Measurements from ENCODE around the gene EBI3.
A peak's percentile ranks its signal among the peaks of the same experiment; 100 is the strongest.

Gene EBI3

GRCh38 chr19:4208385-4209094, 20.8 kb upstream of the EBI3 start:
- H3K4me2 ChIP-seq (ENCODE audit: low read length): peak overlapping the region; percentile 32
- H2BK120ac ChIP-seq (ENCODE audit: insufficient read depth, low read length, poor library complexity): no peak overlapping the region
- H2BK5ac ChIP-seq (ENCODE audit: low read depth, low read length, poor library complexity): no peak overlapping the region
- H2AK5ac ChIP-seq (ENCODE audit: low read length): no peak overlapping the region
- H3K4me3 ChIP-seq (ENCODE audit: low read depth, low read length): no peak overlapping the region
- H3K36me3 ChIP-seq (ENCODE audit: control insufficient read depth in 1 of 2, insufficient read depth in 2 of 2, low read length in 2 of 2): no peaks in the 10 kb centered on the region
- peak overlapping the region; percentile 8 for H4K8ac ChIP-seq (ENCODE audit: low read depth, low read length)
- no peak overlapping the region for H3K23ac ChIP-seq (ENCODE audit: low read length)
- H3K4ac ChIP-seq (ENCODE audit: low read depth, low read length): no peak overlapping the region
- H2AFZ ChIP-seq (ENCODE audit: insufficient read depth, low read length, poor library complexity): no peak overlapping the region
- no peak overlapping the region for H2BK12ac ChIP-seq (ENCODE audit: low read length)
- no peak overlapping the region for H3K14ac ChIP-seq (ENCODE audit: low read length)
- no peaks in the 10 kb centered on the region for H3K9me3 ChIP-seq (ENCODE audit: insufficient read depth, low read depth, low read length)
- no peak overlapping the region for H4K91ac ChIP-seq (ENCODE audit: low read depth, low read length)
- peaks cover 2 to 4% of the 10 kb centered on the region in 2 experiments for H3K4me1 ChIP-seq (ENCODE audit: control insufficient read depth in 1 of 2, insufficient read depth in 2 of 2, low read length in 2 of 2)
- no CpG with 5 or more reads among the region's 13 CpGs for WGBS (ENCODE audit: extremely low coverage, insufficient coverage, insufficient read length)
- peak overlapping the region; percentile 23 for H3K27ac ChIP-seq (ENCODE audit: low read depth, low read length)
- H3K79me2 ChIP-seq (ENCODE audit: control insufficient read depth, insufficient read depth, low read length, poor library complexity): no peaks in the 10 kb centered on the region
- no peaks in the 10 kb centered on the region for H3K27me3 ChIP-seq (ENCODE audit: insufficient read depth, low read length)
- no peaks in the 10 kb centered on the region for H3K79me1 ChIP-seq (ENCODE audit: low read length)
- H4K12ac ChIP-seq (ENCODE audit: low read depth, low read length): no peak overlapping the region
- peak; percentile 89 to 96 for DNase-seq
- H3K9ac ChIP-seq (ENCODE audit: low read length): no peak overlapping the region
- H3K18ac ChIP-seq (ENCODE audit: low read length): no peak overlapping the region

- H3K79me2 ChIP-seq (ENCODE audit: control insufficient read depth, insufficient read depth, low read length, poor library complexity): no peaks in the 10 kb centered on the region
- H4K8ac ChIP-seq (ENCODE audit: low read depth, low read length): no peak overlapping the region
- H3K18ac ChIP-seq (ENCODE audit: low read length): no peak overlapping the region
- no peaks in the 10 kb centered on the region for H3K27me3 ChIP-seq (ENCODE audit: insufficient read depth, low read length)
- H2AFZ ChIP-seq (ENCODE audit: insufficient read depth, low read length, poor library complexity): no peak overlapping the region
- H3K4me3 ChIP-seq (ENCODE audit: low read depth, low read length): no peak overlapping the region
- H2BK5ac ChIP-seq (ENCODE audit: low read depth, low read length, poor library complexity): no peak overlapping the region
- peak; percentile 91 to 99 for DNase-seq
- no peak overlapping the region for H3K23ac ChIP-seq (ENCODE audit: low read length)
- no peaks in the 10 kb centered on the region for H3K36me3 ChIP-seq (ENCODE audit: control insufficient read depth in 1 of 2, insufficient read depth in 2 of 2, low read length in 2 of 2)
- H2BK12ac ChIP-seq (ENCODE audit: low read length): no peak overlapping the region
- peaks cover 2 to 4% of the 10 kb centered on the region in 2 experiments for H3K4me1 ChIP-seq (ENCODE audit: control insufficient read depth in 1 of 2, insufficient read depth in 2 of 2, low read length in 2 of 2)
- no peak overlapping the region for H2AK5ac ChIP-seq (ENCODE audit: low read length)
- H4K12ac ChIP-seq (ENCODE audit: low read depth, low read length): no peak overlapping the region
- no peak overlapping the region for H3K4me2 ChIP-seq (ENCODE audit: low read length)
- no peak overlapping the region for H3K9ac ChIP-seq (ENCODE audit: low read length)
- no peaks in the 10 kb centered on the region for H3K9me3 ChIP-seq (ENCODE audit: insufficient read depth, low read depth, low read length)
- H3K27ac ChIP-seq (ENCODE audit: low read depth, low read length): no peak overlapping the region
- H2BK120ac ChIP-seq (ENCODE audit: insufficient read depth, low read length, poor library complexity): no peak overlapping the region
- no peaks in the 10 kb centered on the region for H3K79me1 ChIP-seq (ENCODE audit: low read length)
- H3K4ac ChIP-seq (ENCODE audit: low read depth, low read length): no peak overlapping the region
- H4K91ac ChIP-seq (ENCODE audit: low read depth, low read length): no peak overlapping the region
- H3K14ac ChIP-seq (ENCODE audit: low read length): no peak overlapping the region
- WGBS (ENCODE audit: extremely low coverage, insufficient coverage, insufficient read length): no CpG with 5 or more reads among the region's 15 CpGs
These were observed 19.1 kb upstream of the EBI3 start for GRCh38 chr19:4210166-4210731.

GRCh38 chr19:4213116-4213515, 16.2 kb upstream of the EBI3 start:
- H3K9me3 ChIP-seq (ENCODE audit: insufficient read depth, low read depth, low read length): peaks cover 2% of the 10 kb centered on the region
- H3K36me3 ChIP-seq (ENCODE audit: control insufficient read depth in 1 of 2, insufficient read depth in 2 of 2, low read length in 2 of 2): no peaks in the 10 kb centered on the region
- no peaks in the 10 kb centered on the region for H3K27me3 ChIP-seq (ENCODE audit: insufficient read depth, low read length)
- no peak overlapping the region for H4K91ac ChIP-seq (ENCODE audit: low read depth, low read length)
- no peak overlapping the region for H3K27ac ChIP-seq (ENCODE audit: low read depth, low read length)
- no peak overlapping the region for H3K14ac ChIP-seq (ENCODE audit: low read length)
- WGBS (ENCODE audit: extremely low coverage, insufficient coverage, insufficient read length): no CpG with 5 or more reads among the region's 3 CpGs
- no peak overlapping the region for H2BK120ac ChIP-seq (ENCODE audit: insufficient read depth, low read length, poor library complexity)
- no peak overlapping the region for H3K23ac ChIP-seq (ENCODE audit: low read length)
- DNase-seq: no peak
- no peak overlapping the region for H2AFZ ChIP-seq (ENCODE audit: insufficient read depth, low read length, poor library complexity)
- H3K4me3 ChIP-seq (ENCODE audit: low read depth, low read length): no peak overlapping the region
- H3K4me2 ChIP-seq (ENCODE audit: low read length): no peak overlapping the region
- H3K9ac ChIP-seq (ENCODE audit: low read length): no peak overlapping the region
- no peak overlapping the region for H3K4ac ChIP-seq (ENCODE audit: low read depth, low read length)
- peaks cover 2 to 4% of the 10 kb centered on the region in 2 experiments for H3K4me1 ChIP-seq (ENCODE audit: control insufficient read depth in 1 of 2, insufficient read depth in 2 of 2, low read length in 2 of 2)
- H4K12ac ChIP-seq (ENCODE audit: low read depth, low read length): no peak overlapping the region
- H3K18ac ChIP-seq (ENCODE audit: low read length): no peak overlapping the region
- no peak overlapping the region for H2BK5ac ChIP-seq (ENCODE audit: low read depth, low read length, poor library complexity)
- H3K79me1 ChIP-seq (ENCODE audit: low read length): no peaks in the 10 kb centered on the region
- H3K79me2 ChIP-seq (ENCODE audit: control insufficient read depth, insufficient read depth, low read length, poor library complexity): no peaks in the 10 kb centered on the region
- H2BK12ac ChIP-seq (ENCODE audit: low read length): no peak overlapping the region
- H2AK5ac ChIP-seq (ENCODE audit: low read length): no peak overlapping the region
- H4K8ac ChIP-seq (ENCODE audit: low read depth, low read length): no peak overlapping the region

GRCh38 chr19:4215807-4216206, 13.5 kb upstream of the EBI3 start:
- WGBS (ENCODE audit: extremely low coverage, insufficient coverage, insufficient read length): no CpG with 5 or more reads among the region's 10 CpGs
- Histone ChIP-seq H3K4me3 (ENCODE audit: low read depth, low read length) (no peak overlapping the region), H3K36me3 (ENCODE audit: control insufficient read depth in 1 of 2, insufficient read depth in 2 of 2, low read length in 2 of 2) (no peaks in the 10 kb centered on the region), H4K8ac (ENCODE audit: low read depth, low read length) (no peak overlapping the region), H4K12ac (ENCODE audit: low read depth, low read length) (no peak overlapping the region), H3K79me2 (ENCODE audit: control insufficient read depth, insufficient read depth, low read length, poor library complexity) (no peaks in the 10 kb centered on the region), H3K23ac (ENCODE audit: low read length) (no peak overlapping the region), H3K14ac (ENCODE audit: low read length) (no peak overlapping the region), H3K18ac (ENCODE audit: low read length) (no peak overlapping the region), H3K27me3 (ENCODE audit: insufficient read depth, low read length) (no peaks in the 10 kb centered on the region), H2BK12ac (ENCODE audit: low read length) (no peak overlapping the region), H3K9me3 (ENCODE audit: insufficient read depth, low read depth, low read length) (peaks cover 2% of the 10 kb centered on the region), H2AFZ (ENCODE audit: insufficient read depth, low read length, poor library complexity) (no peak overlapping the region), H3K4ac (ENCODE audit: low read depth, low read length) (no peak overlapping the region), H2BK5ac (ENCODE audit: low read depth, low read length, poor library complexity) (no peak overlapping the region), H2BK120ac (ENCODE audit: insufficient read depth, low read length, poor library complexity) (no peak overlapping the region), H3K4me2 (ENCODE audit: low read length) (no peak overlapping the region), H3K27ac (ENCODE audit: low read depth, low read length) (no peak overlapping the region), H3K4me1 (ENCODE audit: control insufficient read depth in 1 of 2, insufficient read depth in 2 of 2, low read length in 2 of 2) (no peaks in the 10 kb centered on the region), H2AK5ac (ENCODE audit: low read length) (no peak overlapping the region), H3K9ac (ENCODE audit: low read length) (no peak overlapping the region), H4K91ac (ENCODE audit: low read depth, low read length) (no peak overlapping the region), H3K79me1 (ENCODE audit: low read length) (no peaks in the 10 kb centered on the region)
- no peak for DNase-seq

All from trophoblast cell (in vitro differentiated cells and primary cell).